ENCODE results near the gene HMG20B.

HMG20B gene

DNA sequence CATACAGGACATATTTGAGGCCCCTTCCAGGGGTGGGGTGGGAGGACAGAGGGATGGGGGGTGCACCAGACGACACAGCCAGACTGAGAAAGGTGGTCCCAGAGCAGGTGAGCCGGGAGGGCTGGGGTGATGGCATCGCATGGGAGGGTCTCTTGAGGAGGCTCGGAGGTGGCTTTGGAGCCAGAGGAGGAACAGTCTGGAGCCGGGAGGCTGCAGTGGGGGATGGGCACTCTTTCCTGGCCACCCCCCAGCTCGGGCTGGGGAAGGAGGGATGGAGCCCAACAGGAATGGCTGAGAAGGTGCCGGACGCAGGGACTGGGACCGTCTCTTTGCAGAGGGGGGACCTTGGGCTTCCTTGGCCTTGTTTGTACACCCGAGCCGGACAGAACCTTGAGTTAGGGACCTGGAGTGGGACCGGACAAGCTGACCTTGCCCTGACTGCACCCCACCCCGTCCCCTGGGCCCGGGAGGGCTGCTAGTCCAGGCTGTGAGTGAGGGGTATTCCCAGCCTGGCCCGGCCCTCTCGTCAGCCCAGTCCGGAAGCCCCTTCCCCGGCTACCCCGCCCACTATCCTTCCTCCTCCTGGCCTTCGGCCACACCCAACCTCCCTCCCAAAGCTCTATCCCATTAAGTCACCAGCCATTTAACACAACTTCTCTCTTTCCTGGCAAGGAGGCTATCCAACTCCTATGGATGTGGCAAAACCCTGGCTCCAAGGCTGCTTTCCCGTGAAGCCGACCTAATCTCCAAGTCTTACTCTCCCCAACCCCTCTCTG lies 34.7 kb downstream of the HMG20B start:
- DNase-seq (ENCODE audit: low read depth, low spot score), result no peak

DNA sequence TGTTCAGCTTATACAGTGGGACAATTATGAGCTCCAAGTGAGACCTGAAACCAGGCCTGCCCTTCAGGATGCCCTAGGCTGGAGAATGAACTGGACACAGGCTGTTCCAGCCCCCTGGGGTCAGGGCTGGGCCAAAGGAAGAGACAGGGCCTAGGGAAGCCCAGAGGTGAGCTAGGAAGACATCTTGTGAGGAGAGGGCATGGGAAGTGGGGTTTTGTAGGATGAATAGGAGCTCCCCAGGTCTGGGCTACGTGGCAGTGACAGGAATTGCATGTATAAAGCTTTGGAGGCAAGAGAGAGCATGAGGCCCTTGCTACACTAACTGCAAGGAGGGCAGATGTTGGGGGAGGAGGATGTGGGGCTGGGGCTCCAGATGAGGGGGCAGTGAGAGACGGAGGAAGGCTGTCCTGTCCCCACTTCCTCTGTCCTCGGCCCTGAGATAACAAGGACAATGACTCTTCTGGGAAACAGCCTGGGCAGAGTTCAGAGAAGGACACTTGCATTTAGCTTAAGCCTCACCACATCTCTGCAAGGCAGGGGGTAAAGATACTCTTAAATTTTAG lies 35.4 kb downstream of the HMG20B start:
- DNase-seq (ENCODE audit: low read depth, low spot score), result no peak

DNA sequence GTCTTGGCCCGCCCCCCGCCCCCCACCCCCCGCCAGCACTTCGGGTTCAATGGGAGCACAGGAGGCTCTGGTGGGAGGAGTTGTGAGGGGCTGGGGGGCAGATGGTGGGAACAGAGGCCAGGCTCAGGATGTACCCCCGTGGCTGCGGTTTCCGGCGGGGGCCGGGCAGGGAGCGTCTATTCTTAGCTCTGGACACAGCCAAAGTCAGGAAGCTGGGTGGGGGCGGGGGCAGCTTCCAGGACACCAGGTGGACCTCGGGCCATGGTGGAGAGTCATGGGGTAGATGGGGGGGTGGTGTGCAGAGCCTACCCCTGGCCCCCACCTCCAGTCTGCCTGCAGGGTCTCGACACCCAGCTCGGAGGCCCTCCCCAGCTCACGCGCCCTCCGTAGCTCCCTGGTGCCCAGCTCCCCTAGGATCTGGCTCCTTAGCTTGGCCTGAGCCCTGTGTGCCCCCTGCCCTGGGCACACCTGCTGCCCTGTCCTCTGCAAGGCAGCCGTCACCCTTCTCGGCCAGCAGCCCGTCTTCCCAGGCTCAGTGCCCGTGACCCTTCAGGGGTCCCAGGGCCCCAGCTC lies 36.1 kb downstream of the HMG20B start:
- no peak for DNase-seq (ENCODE audit: low read depth, low spot score)

DNA sequence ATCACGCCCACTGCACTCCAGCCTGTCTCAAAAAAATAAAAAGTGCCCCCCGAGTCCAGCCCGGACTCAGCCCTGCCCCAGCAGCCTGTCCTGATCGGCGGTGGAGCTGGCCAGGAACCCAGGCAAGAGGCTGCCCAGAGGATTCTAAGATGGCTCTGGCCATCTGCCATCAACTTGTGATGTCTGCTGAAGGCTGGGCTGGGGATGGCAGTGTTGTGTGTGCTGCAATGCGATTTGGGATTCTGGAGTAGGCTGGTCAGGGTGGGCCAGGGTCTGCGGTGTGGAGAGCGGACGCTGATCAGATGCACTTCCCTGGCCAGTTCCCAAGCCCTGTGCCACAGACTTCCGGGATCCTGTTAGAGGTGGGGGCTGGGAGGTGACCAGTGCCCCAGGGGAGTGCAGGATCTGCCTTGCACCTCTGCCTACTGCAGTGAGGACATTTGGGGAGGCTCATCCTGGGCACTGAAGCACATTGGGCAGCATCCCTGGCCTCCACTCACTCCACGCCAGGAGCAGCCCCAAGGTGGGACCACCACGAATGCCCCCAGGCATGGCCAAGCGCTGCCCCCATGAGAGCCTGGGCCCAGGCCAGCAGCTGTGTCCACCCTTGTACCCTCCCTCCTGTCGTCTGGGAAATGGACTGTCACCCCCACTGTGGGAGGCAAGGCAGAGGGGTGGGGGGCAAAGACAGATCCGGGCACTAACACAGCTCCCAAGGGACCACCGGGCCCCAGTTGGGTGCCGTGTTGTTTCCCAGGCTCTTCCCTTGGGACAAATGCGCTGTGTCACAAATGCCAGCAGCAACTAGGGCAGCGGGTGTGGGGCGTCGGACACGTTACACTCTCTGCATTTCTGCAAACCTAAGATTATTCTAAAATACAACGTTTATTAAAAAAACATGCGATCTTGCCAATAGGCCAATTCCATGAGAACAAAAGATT lies 37.3 kb downstream of the HMG20B start:
- no peak for DNase-seq (ENCODE audit: low read depth, low spot score)

DNA sequence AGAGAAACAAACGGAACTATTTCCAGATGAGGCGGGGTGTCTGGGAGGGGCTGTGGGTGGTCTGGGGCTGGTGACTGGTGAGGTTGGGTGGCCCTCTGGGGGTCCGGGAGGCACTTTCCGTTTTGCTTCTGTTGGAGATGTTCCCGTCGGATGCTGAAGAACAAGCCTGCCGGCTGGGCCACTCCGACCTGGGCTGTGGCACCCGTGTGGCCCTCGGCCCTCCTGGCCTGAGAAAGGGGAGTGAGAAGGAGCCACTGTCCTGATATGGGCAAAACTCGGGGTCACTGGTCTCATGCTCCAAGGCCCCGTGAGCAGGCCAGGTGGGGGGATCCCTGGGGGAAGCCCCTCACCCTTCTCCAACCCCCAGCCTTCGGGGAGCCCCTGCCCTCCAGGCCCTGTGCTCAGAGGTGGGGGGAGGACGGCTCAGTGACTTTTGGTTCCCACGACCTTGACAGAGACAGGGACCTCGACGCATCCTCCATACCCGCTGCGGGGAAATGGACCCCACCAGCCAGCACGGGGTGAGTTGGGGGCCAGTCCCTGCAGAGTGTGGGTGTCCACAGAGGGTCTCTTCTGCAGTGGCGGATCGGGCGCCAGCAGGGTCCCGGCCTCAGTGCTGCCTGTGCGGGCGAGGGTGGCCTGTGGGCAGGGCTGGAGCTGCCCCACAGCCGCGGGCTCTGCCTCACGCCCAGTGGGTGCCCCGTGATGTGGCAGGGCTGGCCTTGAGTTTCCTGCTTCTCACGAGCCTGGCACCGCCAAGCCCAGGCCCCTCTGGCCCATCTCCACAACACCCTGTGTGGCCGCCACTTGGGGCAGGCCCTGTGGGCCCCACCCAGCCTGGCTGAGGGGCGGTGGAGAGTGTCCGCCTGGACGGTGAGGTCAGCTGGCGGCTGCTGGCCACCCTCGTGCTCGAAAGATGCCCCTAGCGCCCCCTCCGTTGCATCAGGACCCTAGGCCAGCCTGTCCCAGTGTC lies 38.3 kb downstream of the HMG20B start:
- no peak for DNase-seq (ENCODE audit: low read depth, low spot score)

DNA sequence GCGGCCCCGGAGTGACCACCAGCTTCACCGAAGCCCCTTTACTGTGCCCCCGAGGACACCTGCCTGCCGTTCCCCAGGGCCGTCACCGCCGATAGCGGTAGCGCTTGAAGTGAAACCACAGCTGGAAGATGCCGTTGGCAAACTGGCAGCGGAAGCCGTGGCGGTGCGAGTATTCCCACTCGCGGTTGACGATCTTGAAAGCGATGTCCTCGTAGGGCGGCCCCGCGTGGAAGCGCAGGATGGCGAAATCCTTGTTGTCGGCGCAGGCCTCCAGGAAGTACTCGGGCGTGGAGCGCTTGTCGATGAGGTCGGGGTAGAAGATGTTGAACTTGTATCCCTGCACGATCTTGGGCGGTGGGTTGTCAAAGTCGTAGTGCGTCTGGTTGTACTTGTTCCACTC lies 39.1 kb downstream of the HMG20B start:
- no peak for DNase-seq (ENCODE audit: low read depth, low spot score)

DNA sequence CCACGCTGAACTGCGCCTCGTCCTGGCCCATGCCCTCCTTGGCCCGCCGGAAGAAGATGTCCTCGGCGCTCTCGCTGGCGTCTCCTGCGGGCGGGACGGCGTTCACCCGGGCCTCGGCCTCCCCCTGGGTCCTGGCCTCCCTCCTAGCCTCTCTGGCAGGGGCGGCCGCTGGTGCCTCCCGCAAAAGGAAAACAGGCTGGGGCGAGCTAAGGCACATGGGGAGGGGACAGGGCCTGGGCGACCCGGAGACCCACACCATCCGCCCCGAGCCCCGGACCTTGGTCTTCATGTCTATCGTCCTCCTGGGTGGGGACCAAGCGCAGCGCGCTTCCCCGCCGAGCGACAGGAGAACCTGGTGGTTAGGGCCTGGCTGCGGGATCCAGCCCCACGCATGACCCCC lies 39.6 kb downstream of the HMG20B start:
- no peak for DNase-seq (ENCODE audit: low read depth, low spot score)

DNA sequence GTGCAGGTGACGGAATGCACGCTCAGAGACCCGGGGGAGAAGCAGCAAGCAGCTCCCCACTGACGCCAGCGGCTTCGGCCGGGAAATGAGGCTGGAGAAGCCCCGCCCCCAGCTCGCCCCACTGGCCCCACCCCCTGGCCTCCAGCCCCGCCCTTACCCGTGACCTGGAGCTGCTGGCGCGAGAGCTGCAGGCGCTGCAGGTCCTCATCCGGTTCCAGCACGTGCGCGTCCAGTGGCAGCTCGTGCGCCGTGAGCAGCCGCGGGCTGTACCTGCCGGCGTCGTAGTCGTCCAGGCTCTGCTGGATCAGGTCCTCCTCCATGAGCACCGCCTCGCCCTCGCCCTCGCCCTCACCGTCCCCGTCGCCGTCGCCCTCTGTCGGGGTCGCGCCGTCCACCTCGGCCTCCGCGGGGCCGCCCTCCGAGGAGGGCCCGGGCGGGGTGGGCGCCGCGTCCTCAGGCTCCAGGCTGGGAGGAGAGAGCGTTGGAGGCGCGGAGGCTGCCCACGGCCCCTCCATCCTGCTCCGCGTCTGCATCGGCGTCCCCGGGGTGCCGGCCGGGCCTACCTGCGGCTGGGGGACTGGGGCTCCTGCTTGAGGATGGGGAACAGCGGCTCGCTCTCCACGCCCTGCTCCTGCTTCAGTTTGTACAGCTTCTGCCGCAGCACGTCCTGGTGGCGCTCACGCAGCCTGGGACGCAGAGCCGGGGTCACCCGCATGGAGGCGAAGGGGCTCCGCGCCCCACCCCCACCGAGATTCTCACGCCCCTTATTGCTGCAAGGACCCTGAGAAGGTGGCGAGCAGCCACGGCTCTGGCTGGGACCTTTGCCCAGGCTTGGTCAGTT lies 40.4 kb downstream of the HMG20B start:
- DNase-seq (ENCODE audit: low read depth, low spot score), result no peak

DNA sequence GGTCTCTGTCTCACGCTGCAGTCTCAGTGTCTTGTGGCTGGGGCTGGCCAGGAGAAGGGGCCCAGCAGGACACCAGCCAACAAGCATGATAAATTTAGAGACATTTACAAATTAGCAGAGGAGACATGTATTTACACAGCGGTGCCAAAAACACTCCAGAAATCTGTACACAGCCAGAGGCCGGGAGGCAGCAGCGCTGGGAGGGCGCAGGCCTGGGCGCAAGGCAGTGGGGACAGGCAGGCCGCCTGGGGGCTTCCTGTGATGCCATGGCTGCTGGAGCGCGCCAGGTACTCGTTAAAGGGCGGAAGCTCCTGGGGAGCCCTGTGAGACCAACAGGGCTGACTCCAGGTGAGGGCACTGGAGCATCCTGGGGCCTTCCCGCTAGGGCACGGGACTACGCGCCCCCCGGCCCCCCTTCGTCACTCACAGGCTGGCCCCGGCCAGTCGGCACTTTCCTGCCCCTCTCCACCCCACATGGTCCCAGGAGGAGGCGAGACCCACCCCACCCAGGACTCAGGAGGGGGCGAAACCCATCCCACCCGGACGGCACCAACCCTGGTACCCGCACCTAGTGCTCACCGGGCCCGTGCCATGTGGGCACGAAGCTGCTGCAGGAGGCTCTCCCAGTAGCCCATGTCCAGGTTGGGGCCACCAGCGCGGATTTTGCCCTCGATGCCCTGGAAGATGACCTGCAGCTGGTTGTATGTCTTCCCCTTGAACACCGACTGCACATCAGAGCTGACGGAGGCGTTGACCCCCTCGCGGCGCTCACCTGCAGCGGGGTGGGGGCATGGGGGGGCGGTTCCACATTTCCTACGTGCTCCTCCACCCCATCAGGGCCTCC lies 41.3 kb downstream of the HMG20B start:
- DNase-seq (ENCODE audit: low read depth, low spot score), result no peak

DNA sequence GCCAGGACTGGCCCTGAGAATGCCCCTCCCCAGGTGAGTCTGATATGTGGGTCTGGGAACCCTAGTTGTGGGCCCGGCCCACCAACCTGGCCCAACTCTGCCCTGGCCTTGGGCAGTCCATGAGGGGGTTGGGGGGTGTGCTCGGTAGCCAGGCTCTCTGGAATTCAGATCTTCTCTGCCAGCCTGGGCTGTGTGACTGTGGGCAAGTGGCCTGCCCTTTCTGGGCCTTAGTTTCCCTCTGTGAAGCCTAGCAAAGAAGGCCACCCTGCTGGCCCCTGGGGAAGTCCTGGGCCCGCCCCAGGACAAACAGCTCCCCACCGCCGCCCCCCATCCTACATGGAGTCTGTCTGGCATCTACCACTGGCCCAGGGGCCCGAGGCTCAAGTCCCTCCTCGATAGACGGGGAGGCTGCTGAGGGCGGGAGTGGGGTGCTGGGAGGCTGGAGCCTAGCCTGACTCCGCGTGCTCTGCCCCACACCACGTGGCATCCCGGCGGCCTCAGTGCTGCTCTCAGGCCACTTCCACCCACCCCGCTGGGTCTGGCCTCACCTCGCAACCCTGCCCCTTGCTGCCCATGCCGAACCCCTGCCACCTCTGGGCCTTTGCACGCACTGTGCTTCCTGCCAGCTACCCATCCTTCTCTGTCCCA lies 42.2 kb downstream of the HMG20B start:
- no peak for DNase-seq (ENCODE audit: low read depth, low spot score)

DNA sequence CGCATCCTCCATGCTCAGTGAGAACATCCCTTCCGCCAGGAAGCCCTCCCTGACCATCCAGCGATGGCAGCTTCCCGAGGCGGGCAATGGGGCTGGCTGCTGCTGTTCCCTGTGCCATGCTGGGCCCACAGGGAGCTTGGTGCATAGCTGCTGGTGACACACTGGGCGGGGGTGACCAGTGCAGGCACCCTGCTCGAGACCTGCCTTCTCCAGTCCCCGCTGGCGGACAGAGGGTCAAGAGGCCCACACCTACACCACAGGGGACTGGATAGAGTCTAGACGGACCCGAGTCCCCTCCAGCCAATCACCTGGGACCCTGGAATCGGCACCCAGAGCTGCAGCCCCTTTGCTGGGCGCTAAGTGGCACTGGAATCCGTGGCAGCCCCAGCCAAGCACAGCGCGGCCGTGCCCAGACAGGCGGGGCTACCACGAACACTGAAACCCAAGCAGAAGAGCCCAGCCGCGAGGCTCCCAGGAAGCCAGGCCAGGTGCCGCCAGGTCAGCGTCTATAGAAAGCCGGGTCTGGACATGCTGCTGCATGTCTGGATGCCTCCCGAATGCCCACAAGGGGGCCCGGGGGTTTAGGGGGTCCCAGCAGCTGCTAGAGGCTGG lies 42.9 kb downstream of the HMG20B start:
- no peak for DNase-seq (ENCODE audit: low read depth, low spot score)

DNA sequence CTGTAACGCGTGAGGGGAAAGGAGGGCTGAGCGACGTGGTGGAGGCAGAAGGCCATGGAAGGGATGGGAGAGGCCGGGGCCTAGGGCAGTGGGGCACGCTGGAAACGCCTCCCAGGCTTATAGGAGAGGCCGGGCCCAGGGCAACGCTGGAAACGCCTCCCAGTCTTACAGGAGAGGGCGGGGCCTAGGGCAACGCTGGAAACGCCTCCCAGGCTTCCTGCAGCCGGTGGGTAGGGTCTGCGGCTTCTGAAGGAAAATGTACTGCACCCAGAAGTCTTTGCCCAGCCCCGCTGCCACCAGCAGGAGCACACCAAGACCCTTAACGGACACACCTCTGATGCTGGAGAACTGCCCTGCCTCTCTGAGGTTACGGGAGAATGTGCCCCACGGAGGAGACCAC lies 44.7 kb downstream of the HMG20B start:
- DNase-seq (ENCODE audit: low read depth, low spot score), result no peak

DNA sequence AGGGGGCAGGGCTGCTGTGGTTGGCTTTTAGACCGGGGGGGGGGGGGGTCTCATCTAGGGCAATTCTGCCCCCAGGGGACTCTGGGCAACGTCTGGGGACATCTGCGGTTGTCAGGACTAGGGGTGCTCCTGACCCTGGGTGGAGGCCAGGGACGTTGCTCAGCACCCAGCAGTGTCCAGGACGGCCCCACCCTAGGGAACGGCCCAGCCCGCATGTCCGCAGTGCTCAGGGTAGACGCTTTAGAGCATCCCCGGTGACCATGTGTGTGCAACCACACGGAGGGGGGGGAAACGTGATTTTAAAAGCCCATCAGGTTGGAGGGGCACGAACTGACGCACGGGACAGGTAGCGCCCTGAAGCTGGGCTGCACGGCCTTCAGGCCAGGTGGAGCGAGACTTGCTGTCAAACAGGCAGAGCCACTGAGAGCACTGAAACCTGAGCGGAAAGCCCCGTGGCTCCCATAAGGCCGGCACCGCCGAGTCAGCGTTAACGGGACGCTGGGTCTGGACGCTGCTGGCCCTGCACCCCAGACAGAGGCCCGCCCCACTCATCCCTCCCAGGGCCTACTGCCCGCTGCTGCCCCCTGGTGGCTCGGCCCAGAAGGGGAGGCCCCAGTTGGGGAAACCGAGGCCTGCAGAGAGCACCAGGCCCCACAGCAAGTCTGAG lies 45.5 kb downstream of the HMG20B start:
- no peak for DNase-seq (ENCODE audit: low read depth, low spot score)

DNA sequence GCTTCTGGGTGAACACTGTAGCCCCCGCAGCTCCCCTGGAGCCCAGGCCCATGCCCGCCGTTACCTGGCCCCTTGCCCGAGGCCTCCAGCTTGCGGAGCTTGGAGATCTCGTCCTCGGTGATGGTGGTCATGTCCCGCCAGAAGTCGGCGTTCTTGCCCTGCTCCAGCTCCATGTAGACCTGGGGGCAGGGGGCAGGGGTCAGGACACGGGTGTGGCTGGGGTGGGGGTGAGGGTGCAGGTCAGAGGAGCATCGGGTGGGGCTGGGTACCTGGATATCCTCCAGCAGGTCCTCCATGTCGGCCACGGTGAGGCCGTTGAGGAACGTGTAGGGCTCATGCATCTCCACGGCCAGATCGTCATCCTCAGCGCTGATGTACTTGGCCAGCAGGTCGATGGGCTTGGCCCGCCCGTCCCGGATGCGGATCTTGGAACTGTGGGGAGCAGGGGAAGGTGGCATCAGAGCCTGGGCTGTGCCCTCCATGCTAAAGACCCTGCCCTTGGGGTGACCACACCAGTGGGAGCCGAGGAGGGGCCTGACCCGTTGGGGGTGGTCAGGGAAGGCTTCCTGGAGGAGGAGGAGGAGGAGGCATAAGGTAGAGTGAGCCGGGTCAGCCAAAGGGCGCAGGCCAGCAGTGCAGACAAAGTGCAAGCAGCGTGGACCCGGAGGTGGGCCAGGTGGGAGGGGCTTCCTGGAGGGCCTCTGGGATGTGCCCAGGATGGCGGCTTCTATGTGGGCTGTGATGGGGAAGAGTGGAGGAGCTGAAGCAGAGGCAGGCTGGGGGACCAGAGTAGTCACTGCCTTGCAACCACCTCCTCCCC lies 46.3 kb downstream of the HMG20B start:
- no peak for DNase-seq (ENCODE audit: low read depth, low spot score)

DNA sequence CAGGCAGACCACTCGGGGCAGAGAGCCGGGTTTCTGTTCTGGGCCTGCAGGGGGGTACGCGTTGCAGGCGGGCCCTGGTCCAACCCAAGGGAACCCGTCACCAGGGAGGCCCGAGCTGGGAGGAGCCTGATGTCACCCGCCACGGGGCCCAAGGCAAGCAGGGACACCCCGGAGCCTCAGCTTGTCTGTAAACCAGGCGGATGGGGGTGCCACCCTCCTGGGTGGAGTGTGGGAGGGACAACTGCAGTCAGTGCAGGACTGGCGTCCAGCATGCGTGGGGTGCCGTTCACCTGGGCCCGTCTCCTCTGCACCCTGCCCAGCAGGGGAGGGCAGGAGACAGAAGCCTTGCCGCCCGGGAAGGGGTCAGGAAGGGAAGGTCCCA lies 46.9 kb downstream of the HMG20B start:
- DNase-seq (ENCODE audit: low read depth, low spot score), result no peak

DNA sequence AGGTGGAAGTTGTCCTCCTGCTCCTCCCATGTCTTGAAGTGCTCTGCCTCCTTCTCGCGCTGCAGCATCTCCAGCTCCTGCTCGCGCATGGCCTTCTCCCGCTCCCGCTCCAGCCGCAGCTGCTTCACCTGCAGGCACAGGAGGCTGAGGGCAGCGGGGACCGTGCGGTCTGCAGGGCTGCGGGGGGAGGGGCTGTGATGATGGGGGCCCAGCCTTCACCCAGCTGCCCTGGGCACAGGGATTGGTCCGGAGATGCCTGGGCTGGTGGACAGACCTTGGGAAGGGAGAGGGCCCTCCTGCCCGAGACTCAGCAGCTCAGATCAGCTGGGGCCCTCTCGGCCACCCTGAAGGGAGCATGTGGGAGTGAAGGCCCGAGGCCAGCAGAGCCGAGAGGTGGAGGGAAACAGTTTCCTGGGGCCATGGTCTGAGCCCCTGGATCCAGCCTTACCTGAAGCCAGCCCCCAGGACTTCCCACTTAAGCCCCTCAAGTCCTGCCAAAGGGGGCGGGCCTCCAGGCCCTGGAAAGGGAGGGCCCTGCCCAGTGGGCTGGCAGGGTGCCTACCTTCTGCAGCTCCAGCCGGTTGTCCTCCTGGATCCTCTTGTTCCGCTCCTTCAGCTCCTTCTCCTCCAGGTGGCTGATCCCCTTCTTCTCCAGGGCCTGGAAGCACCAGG lies 47.5 kb downstream of the HMG20B start:
- no peak for DNase-seq (ENCODE audit: low read depth, low spot score)

Data from brain pericyte (primary cell).